Measurements from ENCODE around the gene PPP1R13L.
A peak's percentile ranks its signal among the peaks of the same experiment; 100 is the strongest.

PPP1R13L gene

DNA sequence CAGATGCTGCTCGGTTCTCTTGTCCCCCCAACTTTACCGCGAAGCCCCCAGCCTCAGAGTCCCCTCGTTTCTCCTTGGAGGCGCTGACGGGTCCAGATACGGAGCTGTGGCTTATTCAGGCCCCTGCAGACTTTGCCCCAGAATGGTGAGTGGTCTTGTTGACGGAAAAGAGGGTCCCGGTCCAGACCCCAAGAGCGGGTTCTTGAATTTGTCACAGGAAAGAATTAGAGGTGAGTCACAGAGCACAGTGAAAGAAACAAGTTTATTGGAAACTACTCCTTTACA is 2.2 kb upstream of the PPP1R13L start:
- DNase-seq (ENCODE audit: low spot score), result peak; percentile 66

DNA sequence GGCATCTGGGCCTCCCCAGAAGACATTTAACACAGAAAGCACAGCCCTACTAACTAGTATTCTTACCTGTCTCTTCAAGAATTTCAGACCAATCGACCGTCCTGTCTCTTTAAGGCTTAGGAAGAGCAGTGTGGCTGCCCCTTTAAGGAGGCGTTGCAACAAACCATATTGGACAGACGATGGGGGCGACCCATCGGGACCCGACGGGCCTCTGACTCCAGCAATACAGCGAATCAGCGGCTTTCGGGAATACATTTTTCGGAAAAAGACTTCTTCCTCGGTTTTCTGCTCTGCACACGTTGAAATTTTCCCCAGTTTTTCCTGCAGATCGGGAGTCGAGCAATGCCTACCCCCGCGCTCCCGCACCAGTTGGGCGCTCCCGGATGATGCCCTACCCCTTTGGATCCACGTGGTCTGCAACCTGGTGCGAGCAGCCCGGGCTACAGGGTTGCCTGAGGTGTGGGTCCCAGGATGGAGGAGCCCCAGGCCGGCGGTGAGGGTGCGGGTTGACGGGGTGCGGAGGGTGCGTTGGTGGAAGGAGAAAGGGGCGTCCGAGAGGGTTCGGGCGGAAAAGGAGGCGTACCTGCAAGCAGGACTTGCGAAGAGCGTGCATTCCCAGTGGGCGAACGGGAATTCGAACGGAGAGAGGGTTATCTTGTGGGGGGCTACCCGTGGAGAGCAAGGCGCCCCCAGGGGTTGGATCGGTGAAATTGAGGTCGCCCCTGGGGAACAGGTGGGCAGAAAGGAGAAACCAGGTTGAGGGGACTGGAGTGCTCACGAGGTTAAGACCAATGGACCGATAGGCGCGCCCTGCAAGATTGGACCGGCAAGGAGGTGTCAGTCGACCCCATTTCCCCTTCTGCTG is 1.6 kb upstream of the PPP1R13L start, which contains the start of gene POLR1G:
Gene POLR1G (plus strand): TSS at position 419 of the 865 bp plus-strand sequence. CDS start 53 bp downstream, at position 472.
- DNase-seq (ENCODE audit: low spot score), result peak; percentile 90

DNA sequence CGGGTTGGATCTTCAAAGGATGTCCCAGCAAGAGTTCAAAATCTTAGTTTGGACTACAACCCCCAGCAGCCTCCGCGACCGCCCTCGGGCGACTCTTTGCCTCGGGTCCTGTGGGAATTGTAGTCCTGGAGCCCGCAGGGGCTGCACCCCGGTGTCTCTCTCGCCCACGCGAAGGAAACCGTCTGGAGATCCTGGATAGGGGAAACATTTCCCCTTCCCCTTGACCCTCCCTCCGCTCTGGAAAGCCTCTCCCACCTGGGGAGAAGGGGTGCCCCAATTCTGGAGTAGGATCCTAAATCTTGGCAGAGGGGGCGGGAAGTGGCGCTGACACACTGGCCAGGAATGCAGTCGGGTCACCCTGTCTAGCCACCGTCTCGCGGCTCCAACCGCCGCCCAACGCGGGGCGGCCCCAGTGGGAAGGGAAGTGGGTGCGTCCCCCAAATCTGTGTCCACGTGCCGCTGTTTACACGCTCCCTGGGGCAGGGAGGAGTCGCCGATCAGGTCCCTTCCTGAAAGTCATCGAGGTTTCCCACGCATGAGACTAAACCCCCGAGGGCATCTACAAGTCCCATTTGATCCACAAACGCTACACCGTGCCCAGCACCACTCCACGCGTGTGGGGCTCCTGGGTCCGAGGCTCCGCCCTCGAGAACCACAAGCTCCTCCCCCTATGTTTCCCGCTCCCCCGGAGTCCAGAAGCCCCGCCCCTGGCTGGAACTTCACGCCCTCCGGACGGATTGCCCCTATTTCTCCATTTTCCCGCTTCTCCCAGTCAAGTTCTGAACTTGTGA is 761 bp upstream of the PPP1R13L start:
- peak; percentile 91 for DNase-seq (ENCODE audit: low spot score)

DNA sequence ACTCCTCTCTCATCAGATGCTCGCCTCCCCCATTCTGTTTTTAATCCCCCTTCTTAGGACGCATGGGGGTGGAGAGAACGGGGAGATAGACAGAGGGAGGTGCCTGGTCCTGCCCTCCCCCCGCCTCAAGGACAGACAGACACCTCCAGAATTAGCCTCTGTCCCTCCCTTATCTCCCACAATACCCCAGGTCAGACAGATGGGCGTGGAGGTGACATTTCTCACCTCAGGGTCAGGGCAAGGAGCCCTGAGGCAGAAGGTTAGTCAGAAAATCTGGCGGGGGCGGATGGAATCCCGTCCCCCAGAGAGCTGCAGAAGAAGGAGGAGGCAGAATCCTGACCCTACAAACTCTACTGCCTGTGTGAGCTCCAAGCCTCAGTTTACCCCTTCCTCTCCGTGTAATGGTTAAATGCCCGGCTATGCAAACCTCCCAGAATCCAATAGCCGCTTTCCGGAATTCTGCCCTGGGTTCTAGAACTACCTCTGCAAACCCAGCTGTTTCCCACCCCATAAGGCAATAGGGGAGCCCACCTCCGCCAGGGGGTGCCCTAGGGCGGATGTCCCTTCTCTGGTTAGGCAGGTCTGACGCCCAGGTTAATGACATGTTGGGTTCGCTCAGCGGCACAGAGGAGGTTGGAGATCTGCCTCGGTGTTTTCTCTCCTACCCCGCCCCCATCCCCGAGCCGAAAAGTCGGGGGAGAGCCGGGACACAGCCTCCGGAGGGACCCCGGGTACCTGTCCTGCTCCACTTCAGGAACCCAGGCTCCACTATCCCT is 900 bp downstream of the PPP1R13L start:
- no peak for DNase-seq (ENCODE audit: low spot score)

DNA sequence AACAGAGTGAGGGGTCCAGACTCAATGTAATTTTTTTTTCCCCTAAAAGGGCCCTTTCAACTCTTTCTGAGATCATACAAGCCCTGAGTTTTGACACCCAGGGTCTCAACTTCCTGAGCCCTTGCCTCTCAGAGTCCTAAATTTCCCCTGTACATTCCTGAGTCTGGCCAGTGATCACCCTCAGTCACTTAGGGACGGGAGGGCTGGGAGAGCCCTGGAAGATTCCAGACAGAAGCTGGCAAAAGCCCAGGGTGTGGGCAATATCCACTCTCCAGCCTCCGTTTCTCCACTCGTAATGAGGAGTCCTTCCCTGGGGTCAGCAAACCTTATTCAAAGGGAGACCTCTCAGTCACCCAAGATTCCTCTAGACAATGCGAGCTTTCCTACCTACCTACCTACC is 1.6 kb downstream of the PPP1R13L start:
- no peak for DNase-seq (ENCODE audit: low spot score)

DNA sequence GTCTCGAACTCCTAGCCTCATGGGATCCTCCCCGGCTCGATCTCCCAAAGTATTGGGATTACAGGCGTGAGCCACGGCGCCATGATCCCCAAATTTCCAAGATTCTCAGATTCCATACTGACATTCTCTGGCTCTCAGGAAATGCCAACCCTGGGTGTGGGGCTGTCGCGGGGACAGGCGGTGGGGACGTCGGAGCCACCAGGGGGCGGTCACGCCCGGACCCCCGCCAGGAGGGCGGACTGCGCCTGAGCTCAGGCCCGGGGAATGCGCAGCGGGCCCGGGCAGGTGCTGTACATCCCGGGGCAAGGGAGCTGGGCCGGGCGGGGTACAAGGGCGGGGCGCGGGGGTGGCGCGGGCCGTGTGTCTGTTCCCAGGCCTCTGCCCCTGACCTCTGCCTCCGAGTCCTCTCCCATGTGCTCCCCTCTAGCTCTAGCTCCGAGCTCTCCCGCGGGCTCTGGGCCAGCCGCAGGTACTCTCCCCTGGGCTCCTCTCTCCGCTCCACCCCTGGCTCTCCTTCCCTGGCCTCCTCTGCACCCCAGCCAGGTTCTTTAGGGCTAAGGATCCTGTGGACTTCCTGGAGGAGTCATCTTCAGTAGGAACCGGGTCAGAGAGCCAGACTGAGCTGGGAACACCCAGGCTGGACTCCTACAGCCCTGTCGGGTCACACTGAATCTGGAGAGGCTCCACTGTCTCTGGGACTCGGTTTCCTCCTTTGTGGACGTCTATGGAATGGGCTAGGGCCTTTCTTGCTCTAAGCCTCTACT is 2.4 kb downstream of the PPP1R13L start:
- DNase-seq (ENCODE audit: low spot score), result no peak

DNA sequence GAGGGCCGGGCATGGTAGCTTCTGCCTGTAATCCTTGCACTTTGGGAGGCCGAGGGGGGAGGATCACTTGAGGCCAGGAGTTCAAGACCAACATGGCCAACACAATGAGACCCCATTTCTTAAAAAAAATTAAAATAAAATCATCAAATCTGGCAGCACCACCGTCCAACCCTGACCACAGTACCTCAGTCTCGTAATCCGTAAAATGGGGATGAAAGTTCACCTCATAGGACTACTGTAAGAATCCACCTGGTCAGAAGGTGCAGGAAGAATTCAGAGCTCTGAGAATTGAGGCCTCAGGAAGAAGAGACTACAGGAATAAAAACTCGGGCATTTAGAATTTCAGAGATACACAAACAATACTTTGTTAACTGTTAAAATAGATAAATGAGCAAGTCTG is 3.1 kb downstream of the PPP1R13L start:
- no peak for DNase-seq (ENCODE audit: low spot score)

DNA sequence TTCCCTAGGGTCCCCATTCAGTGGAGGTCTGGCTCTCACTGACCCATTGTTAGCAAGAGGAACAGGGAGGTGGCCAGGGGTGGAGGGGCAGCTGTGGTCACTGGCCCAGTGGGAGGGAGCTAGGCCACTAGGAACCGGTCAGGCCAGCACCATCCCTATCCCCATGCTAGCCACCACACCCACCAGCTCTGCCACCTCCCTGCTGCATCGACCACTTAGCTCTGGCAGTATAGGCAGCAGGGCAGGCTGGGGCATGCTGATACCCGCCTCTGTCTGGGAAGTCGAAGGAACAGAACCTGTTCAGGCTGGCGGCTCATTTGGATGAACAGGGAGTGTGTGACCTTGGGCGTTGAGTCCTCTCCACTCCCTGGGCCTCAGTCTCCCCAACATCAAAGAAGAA is 4.7 kb downstream of the PPP1R13L start:
- DNase-seq (ENCODE audit: low spot score), result no peak

DNA sequence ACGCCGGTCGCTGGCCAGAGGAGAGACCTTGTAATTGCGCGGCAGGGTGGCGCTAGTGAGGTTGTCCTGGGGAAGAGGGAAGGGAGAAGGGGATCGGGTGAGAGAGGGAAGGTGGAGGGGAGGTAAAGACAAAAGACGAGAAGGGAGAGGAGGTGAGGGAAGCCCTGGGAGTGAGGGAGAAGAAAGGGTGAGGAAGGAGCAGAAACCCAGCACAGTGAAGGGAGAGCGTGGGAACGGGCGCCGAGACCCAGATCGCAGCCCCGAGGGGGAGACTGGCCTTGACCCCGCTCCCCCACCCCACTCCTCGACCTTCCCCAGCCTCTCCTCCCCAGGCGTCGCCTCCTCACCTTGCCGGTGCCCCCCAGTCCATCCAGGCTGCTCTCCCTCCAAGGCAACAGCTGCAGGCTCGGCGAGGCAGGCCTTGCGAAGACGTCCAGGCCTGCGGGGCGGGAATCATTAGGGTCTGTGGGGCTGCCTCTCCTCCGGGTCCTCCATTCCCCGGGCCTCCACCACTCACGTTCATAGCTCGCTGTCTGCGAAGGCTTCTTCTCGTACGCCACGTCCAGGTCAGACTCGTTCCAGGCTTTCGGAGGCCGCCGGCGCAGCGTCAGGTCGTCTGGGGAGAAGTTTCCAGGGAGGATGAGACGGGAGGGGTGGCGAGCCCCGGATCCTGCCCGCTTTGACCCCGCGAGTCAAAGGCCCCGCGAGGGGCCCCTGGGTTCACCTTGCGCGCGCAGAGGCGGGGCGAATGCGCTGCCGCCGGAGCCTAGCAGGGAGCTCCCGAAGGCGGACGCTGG is 8.8 kb downstream of the PPP1R13L start:
- DNase-seq (ENCODE audit: low spot score), result no peak

DNA sequence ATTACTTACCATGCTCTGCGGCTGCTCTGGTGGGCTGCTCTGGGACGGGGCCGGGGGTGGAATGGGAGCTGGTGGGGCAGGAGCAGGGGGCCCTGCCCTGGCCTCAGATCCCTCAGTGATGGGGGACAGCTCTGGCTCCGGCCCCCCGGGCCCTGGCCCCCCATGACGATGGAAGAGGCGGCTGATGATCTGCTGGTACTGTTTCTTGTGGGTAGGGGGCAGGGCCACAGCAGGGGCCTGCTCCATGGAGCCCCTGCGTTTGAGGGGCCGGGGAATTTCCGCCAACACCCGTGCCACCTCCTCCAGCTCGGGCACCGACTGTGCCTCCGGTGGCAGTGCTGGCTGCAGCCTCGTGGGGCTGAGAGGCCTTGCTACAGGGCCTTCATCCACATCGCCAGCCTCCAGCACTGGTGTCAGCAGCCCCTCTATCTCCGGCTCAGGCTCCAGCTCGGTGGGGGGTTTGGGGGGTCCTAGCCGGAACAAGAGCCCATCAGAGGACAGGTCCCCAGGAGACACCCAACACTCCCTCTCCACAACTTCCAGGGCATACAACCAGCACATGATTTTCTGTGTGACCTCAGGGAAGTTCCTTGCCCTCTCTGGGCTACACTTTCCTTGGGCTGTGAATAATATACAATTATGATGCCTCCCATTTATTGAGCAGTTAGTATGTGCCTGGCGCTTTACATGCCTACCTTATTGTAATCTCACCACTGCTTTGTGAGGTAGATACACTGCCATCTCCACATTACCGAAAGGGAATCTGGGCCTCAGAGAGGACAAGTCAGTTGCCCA is 12.8 kb downstream of the PPP1R13L start:
- DNase-seq (ENCODE audit: low spot score), result no peak

DNA sequence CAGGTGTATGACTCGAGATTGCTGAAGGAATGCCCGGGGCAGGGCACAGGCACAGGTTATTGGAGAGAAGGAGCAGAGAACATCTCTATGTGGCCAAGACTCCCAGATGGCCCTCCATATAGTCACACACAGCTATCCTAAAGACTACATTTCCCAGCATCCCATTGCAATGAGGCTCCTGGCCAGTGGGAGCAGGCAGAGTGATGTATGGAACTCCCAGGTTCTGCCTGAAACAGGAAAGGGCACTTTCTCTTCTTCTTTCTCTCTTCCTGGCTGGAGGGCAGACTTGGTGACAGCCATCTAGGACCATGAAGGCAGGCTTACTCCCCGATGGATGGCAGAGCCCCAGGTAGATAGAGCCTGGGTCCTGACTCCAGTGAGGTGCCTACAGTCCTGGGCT is 13.5 kb downstream of the PPP1R13L start:
- peak; percentile 72 for DNase-seq (ENCODE audit: low spot score)

DNA sequence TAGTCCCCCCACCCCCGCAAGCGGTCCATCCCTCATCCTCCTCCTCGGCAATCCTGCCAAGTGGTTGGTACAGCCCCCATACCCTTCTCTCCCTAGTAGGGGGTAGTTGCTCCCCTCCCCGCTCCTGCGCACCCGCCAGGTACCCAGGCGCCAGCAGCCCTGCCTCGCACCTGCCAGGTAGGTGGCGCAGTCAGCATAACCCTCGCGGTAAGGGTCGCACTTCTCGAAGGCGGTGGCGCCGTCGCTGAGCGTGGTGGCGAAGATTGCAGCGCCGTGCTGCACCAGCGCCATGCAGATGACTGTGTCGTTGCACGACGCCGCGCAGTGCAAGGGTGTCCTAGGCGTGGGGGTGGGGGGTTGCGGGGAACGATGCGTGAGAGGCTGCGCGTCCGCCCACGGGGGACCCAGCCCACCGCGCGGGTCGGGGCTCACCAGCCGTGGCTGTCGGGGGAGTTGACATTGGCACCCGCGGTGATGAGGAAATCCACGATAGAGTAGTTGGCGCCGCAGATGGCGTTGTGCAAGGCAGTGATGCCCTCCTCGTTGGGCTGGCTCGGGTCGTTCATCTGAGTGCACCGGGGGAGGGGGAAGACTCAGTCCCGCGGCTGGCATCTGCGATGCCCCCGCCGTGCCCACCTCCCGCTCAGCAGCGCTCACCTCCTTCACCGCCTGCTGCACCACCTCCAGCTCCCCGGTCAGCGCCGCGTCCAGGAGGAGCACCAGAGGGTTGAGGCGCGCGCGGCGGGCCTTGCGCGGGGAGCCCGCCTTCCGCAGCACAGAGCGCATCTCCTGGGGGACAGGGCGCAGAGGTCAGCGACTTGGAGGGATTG is 19.3 kb downstream of the PPP1R13L start:
- DNase-seq (ENCODE audit: low spot score), result no peak

DNA sequence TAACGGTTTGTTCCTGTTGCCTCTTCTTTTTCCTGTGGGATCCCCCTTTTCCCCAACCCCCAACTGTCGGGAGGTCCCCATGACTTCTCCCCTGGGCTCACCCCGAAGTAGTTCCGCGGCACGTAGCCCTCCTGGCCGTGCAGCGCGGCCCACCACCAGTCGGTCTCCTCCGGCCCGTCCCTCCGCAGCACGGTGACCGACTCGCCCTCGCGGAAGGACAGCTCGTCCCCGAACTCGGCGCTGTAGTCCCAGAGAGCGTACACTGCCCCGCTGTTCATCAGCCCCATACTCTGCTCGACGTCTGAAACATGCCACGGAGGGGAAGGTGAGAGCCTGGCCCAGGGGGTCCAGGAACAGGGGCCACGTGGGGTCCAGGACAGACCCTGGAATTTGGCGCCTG is 22.4 kb downstream of the PPP1R13L start:
- no peak for DNase-seq (ENCODE audit: low spot score)

DNA sequence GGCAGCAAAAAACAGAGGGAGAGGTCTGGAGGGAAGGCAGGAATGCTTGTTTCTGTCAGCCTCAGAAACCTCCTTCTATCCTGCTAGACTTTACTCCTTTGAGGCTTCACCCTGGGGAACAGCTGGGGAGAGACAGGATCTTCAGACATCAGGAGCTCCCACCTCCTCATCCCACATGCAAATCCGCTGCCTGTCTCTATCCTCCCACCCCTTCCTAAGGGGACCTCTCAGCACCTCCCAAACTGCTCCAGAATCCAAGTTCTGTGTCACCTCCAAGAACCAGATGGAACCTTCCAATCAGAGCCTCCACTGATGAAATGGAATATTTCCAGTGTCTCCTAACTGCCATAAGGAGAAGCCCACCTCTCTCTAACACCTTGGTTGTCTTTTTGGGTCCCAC is 24.8 kb downstream of the PPP1R13L start:
- DNase-seq (ENCODE audit: low spot score), result no peak

DNA sequence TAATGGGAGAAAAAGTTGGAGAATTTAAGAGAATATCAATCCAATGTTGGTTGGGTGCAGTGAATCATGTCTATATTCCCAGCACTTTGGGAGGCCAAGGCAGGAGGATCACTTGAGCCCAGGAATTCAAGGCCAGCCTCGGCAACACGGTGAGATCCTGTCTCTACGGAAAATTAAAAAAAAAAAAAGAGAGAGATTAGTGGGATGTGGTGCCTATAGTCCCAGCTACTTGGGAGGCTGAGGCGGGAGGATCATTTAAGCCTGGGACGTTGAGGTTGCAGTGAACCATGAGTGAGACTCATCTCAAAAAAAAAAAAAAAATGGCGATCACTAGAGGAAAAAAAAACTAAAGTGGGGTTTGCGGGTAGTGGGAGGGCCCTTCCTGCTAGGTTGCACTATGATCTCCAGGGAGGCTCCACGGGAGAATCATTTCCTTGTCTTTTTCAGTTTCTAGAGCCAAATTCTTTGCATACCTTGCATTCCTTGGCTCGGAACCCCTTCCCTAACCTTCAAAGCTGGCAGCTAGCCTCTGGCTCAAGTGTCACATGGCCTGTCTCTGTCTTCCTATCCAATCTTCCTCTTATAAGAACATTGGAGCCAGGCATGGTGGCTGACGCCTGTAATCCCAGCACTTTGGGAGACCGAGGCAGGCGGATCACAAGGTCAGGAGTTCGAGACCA is 28.7 kb downstream of the PPP1R13L start:
- peak; percentile 21 for DNase-seq (ENCODE audit: low spot score)

DNA sequence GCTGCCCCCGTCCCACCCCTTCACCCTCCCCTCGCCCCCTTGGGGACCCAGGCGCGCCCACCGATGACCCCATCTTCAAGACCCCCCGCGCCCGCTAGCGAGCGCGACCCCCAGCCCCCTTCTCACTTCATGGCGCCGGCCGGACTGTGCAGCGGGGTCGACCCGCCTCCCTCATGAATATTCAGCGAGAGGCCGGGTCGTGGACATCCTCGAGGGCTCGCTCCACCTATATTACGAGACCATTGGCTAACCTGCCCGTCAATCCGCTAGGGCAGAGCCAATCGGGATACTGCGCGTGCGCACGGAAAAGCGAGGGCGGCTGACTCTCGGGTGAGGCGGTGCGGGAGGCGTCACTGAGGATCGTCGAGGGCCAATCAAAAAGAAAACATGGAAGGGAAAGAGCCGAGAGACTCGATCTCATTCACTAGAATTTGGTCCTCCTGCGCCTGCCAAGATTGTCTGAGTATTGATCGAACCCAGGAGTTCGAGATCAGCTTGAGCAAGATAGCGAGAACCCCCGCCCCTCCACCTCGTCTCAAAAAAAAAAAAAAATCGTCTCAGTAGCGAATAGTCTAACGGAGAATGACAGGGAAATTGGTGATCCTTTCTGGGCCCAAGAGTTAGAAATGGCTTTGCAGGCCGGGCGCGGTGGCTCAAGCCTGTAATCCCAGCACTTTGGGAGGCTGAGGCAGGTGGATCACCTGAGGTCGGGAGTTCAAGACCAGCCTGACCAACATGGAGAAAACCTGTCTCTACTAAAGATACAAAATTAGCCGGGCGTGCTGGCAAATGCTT is 34.3 kb downstream of the PPP1R13L start, which contains the start of gene ERCC2:
Gene ERCC2 (minus strand): TSS at position 164 of the 795 bp plus-strand sequence. CDS start 33 bp downstream, at position 131.
- DNase-seq (ENCODE audit: low spot score), result peak; percentile 97

DNA sequence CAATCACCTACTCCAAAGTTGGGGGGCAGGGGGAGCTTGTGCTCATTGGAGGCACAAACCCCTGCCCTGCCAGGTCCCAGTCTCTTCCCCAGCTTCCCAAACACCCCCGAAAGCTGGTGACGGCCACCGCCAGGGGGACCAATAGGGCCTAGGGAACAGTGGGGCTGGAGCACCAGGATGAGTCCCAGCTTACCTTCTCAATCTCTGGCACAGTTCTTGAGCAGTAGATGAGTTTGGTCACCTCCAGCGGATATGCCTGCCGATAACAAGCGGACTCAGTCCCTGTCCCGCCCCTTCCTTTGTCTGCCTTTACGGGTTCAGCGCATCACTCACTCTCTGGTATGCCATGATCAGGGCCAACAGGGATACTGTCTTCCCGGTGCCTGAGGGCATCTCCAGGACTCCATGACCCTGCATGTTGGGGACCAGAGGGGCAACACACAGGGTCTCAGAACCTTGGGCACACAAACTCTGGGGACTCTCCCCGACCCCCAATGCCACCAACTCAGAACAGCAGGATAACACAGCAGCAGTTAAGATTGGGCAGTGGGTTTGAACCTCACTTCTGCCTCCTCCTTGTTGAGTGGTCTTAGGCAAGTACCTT is 36.0 kb downstream of the PPP1R13L start:
- peak; percentile 34 for DNase-seq (ENCODE audit: low spot score)

All from RKO (cell line).